Measurements from ENCODE around the gene KCNQ1. TPM values are rescaled to one million over a fixed set of nuclear protein-coding genes. Genes with fewer than 3 reads are reported as not detected.

The KCNQ1 gene
- total and polyA plus RNA-seq, 2 donors (not counting 1 experiment from before 2014, with no cell fraction given) = not detected

DNA sequence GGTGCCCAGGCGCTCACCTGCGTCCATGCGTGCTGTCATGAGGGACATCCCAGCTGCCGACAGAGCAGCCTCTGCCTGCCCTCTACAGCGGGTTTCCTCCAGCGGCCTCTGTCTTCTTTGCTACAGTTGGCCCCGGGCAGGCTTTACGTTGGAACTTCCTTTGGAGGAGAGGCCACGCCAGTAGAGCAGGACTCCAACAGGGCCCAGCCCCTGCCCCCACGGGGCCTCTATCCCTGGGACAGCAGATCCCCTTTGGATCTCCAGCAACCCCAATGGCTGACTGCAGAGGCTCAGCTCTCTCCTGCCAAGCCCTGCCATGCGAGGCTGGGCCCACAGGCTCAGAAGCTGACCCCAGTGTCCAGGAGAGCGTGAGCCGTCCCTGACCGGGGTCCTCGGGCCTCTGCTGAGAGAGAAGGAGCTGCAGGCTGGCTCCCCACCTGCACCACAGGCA, 12.6 kb upstream of the KCNQ1 start:
- Histone ChIP-seq H3K4me3 (replicated peaks in 1 of 4; ENCODE audit: control extremely low read depth in 1 of 4, insufficient read depth in 1 of 4, low read depth in 3 of 4, low read length in 4 of 4) (no peak overlapping the region), H3K9me3 (ENCODE audit: control insufficient read depth, insufficient read depth, low read depth, low read length) (no peaks in the 10 kb centered on the region), H4K20me1 (ENCODE audit: control insufficient read depth, extremely low read depth, insufficient read depth, low read length) (no peaks in the 10 kb centered on the region), H3K27ac (ENCODE audit: insufficient read depth, low read length) (no peak overlapping the region), H3K9ac (ENCODE audit: insufficient read depth, low read length) (no peak overlapping the region), H2AFZ (ENCODE audit: low read length) (no peak overlapping the region), H3K4me1 (ENCODE audit: control insufficient read depth, extremely low read depth, insufficient read depth, low read length) (no peaks in the 10 kb centered on the region), H3K27me3 (ENCODE audit: control insufficient read depth, insufficient read depth, low read length) (no peaks in the 10 kb centered on the region), H3K36me3 (ENCODE audit: control insufficient read depth, insufficient read depth, low read length) (no peaks in the 10 kb centered on the region), H3K79me2 (ENCODE audit: control insufficient read depth, insufficient read depth, low read length) (no peaks in the 10 kb centered on the region), H3K4me2 (ENCODE audit: extremely low read depth, insufficient read depth, low read length) (no peak overlapping the region)
- no peak for DNase-seq (ENCODE audit: low read depth in 2 of 2)
- no peak for TF ChIP-seq CTCF (conservative IDR thresholded peaks at IDR 0.05 in 1 of 2, IDR thresholded peaks at IDR 0.05 in 1 of 2; ENCODE audit: low read depth in 1 of 2, low read length in 2 of 2)
- no peak for TF ChIP-seq EZH2 (IDR thresholded peaks at IDR 0.05; ENCODE audit: low read length, missing control alignments)

GRCh38 chr11:2432628-2433071, 12.2 kb upstream of the KCNQ1 start:
- Histone ChIP-seq H3K4me3 (replicated peaks in 1 of 4; ENCODE audit: control extremely low read depth in 1 of 4, insufficient read depth in 1 of 4, low read depth in 3 of 4, low read length in 4 of 4) (no peak overlapping the region), H3K4me2 (ENCODE audit: extremely low read depth, insufficient read depth, low read length) (no peak overlapping the region), H2AFZ (ENCODE audit: low read length) (no peak overlapping the region), H3K36me3 (ENCODE audit: control insufficient read depth, insufficient read depth, low read length) (no peaks in the 10 kb centered on the region), H3K4me1 (ENCODE audit: control insufficient read depth, extremely low read depth, insufficient read depth, low read length) (no peaks in the 10 kb centered on the region), H3K9me3 (ENCODE audit: control insufficient read depth, insufficient read depth, low read depth, low read length) (no peaks in the 10 kb centered on the region), H3K9ac (ENCODE audit: insufficient read depth, low read length) (no peak overlapping the region), H3K79me2 (ENCODE audit: control insufficient read depth, insufficient read depth, low read length) (no peaks in the 10 kb centered on the region), H4K20me1 (ENCODE audit: control insufficient read depth, extremely low read depth, insufficient read depth, low read length) (no peaks in the 10 kb centered on the region), H3K27me3 (ENCODE audit: control insufficient read depth, insufficient read depth, low read length) (no peaks in the 10 kb centered on the region), H3K27ac (ENCODE audit: insufficient read depth, low read length) (no peak overlapping the region)
- no peak for TF ChIP-seq EZH2 (IDR thresholded peaks at IDR 0.05; ENCODE audit: low read length, missing control alignments)
- no peak for TF ChIP-seq CTCF (conservative IDR thresholded peaks at IDR 0.05 in 1 of 2, IDR thresholded peaks at IDR 0.05 in 1 of 2; ENCODE audit: low read depth in 1 of 2, low read length in 2 of 2)
- no peak for DNase-seq (ENCODE audit: low read depth in 2 of 2)

- Histone ChIP-seq H3K27ac (ENCODE audit: insufficient read depth, low read length) (no peak overlapping the region), H2AFZ (ENCODE audit: low read length) (no peak overlapping the region), H4K20me1 (ENCODE audit: control insufficient read depth, extremely low read depth, insufficient read depth, low read length) (no peaks in the 10 kb centered on the region), H3K9ac (ENCODE audit: insufficient read depth, low read length) (no peak overlapping the region), H3K4me3 (replicated peaks in 1 of 4; ENCODE audit: control extremely low read depth in 1 of 4, insufficient read depth in 1 of 4, low read depth in 3 of 4, low read length in 4 of 4) (no peak overlapping the region), H3K27me3 (ENCODE audit: control insufficient read depth, insufficient read depth, low read length) (no peaks in the 10 kb centered on the region), H3K4me2 (ENCODE audit: extremely low read depth, insufficient read depth, low read length) (no peak overlapping the region), H3K9me3 (ENCODE audit: control insufficient read depth, insufficient read depth, low read depth, low read length) (no peaks in the 10 kb centered on the region), H3K4me1 (ENCODE audit: control insufficient read depth, extremely low read depth, insufficient read depth, low read length) (no peaks in the 10 kb centered on the region), H3K36me3 (ENCODE audit: control insufficient read depth, insufficient read depth, low read length) (no peaks in the 10 kb centered on the region), H3K79me2 (ENCODE audit: control insufficient read depth, insufficient read depth, low read length) (no peaks in the 10 kb centered on the region)
- no peak for DNase-seq (ENCODE audit: low read depth in 2 of 2)
- no peak for TF ChIP-seq CTCF (conservative IDR thresholded peaks at IDR 0.05 in 1 of 2, IDR thresholded peaks at IDR 0.05 in 1 of 2; ENCODE audit: low read depth in 1 of 2, low read length in 2 of 2)
- no peak for TF ChIP-seq EZH2 (IDR thresholded peaks at IDR 0.05; ENCODE audit: low read length, missing control alignments)
Observed at GRCh38 chr11:2433106-2433925, 11.5 kb upstream of the KCNQ1 start.

Measured in fibroblast of lung (primary cell).